GM19452 (cell line): ENCODE results near the gene TMEM250.
A peak's percentile ranks its signal among the peaks of the same experiment; 100 is the strongest.
"Not testable (repeated sequence)": the region's sequence is repeated elsewhere in the genome, so short reads cannot be mapped to it uniquely, and the experiment has no call there.

ENCODE experiments used
- ATAC-seq: cut with Tn5 transposase; IDR thresholded peaks from one replicate; pipeline ENCODE4 v1.9.1; 2021; ENCODE audit not compliant: unreplicated experiment

TMEM250 gene

GRCh38 chr9:136114610-136115009 lies 4.1 kb downstream of the TMEM250 start:
- ATAC-seq, result no peak

- ATAC-seq, result no peak
Measured at GRCh38 chr9:136112541-136112940, 6.1 kb downstream of the TMEM250 start.

- no peak for ATAC-seq
Measured at GRCh38 chr9:136111910-136112309, 6.8 kb downstream of the TMEM250 start.

- no peak for ATAC-seq
Measured at GRCh38 chr9:136111190-136111589, 7.5 kb downstream of the TMEM250 start.

- ATAC-seq, result no peak
Measured at GRCh38 chr9:136110082-136111061, 8.3 kb downstream of the TMEM250 start.

- ATAC-seq, result peak; percentile 81
Measured at GRCh38 chr9:136109351-136110081, 9.2 kb downstream of the TMEM250 start.

- ATAC-seq, result no peak
Measured at GRCh38 chr9:136108648-136109266, 9.9 kb downstream of the TMEM250 start.

GRCh38 chr9:136107953-136108647 lies 10.6 kb downstream of the TMEM250 start:
- no peak for ATAC-seq

- ATAC-seq, result no peak
Measured at GRCh38 chr9:136107155-136107952, 11.3 kb downstream of the TMEM250 start.

- no peak for ATAC-seq
Measured at GRCh38 chr9:136105398-136106135, 13.1 kb downstream of the TMEM250 start.

GRCh38 chr9:136104916-136105315 lies 13.8 kb downstream of the TMEM250 start:
- ATAC-seq, result no peak

GRCh38 chr9:136104488-136104800 lies 14.2 kb downstream of the TMEM250 start:
- ATAC-seq, result no peak

GRCh38 chr9:136103651-136104487 lies 14.8 kb downstream of the TMEM250 start:
- ATAC-seq, result no peak

GRCh38 chr9:136101615-136102074 lies 17.0 kb downstream of the TMEM250 start:
- not testable (repeated sequence) for ATAC-seq

GRCh38 chr9:136100700-136101614 lies 17.7 kb downstream of the TMEM250 start:
- no peak for ATAC-seq

- ATAC-seq, result no peak
Measured at GRCh38 chr9:136099542-136099941, 19.1 kb downstream of the TMEM250 start.

- ATAC-seq, result no peak
Measured at GRCh38 chr9:136098844-136099243, 19.8 kb downstream of the TMEM250 start.
